Measurements from ENCODE around the gene MAP7D3.

The MAP7D3 gene

DNA sequence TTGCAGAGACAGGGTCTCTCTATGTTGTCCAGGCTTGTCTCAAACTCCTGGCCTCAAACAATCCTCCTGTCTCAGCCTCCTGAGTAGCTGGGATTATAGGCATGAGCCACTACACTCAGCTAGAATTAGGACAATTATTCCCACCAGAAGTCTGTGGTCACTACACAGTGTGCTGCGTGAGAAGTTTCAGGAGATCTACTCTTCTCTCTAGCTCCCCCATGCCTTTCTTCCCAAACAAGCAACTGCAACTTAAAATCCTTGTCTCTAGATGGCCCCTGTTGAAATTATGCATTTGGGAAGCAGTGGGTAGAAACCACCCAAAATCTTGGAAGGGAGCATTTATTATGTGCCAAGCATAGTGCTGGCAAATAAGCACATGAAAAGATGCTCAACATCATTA is 21.1 kb upstream of the MAP7D3 start:
- peaks cover 0 to 9% (median 0%) of the 10 kb centered on the region in 3 experiments for H3K27me3 ChIP-seq (ENCODE audit: control insufficient read depth in 3 of 3, insufficient read depth in 3 of 3, low read depth in 1 of 3, low read length in 3 of 3)
- no peak overlapping the region for H2AK5ac ChIP-seq (ENCODE audit: low read depth, low read length)
- no peak overlapping the region for H3K4me2 ChIP-seq (ENCODE audit: insufficient read depth, low read length, poor library complexity, severe bottlenecking)
- no peak overlapping the region for H3K4me3 ChIP-seq (ENCODE audit: low read length in 2 of 2)
- H3K23ac ChIP-seq (ENCODE audit: low read depth, low read length, poor library complexity): no peak overlapping the region
- H4K91ac ChIP-seq (ENCODE audit: low read depth, low read length, poor library complexity): no peak overlapping the region
- no peak overlapping the region for H3K14ac ChIP-seq (ENCODE audit: low read length)
- no CpG with 5 or more reads among the region's 1 CpG for WGBS, 2 donors (ENCODE audit: extremely low coverage in 2 of 2, insufficient read length in 2 of 2, insufficient replicate concordance in 1 of 2)
- no peak overlapping the region for H3K27ac ChIP-seq (replicated peaks; ENCODE audit: low read length)
- no peak overlapping the region for H4K8ac ChIP-seq (ENCODE audit: low read depth, low read length)
- H3K9ac ChIP-seq (ENCODE audit: low read depth, low read length, poor library complexity): no peak overlapping the region
- H3K36me3 ChIP-seq (replicated peaks in 1 of 2; ENCODE audit: control insufficient read depth in 2 of 2, insufficient read depth in 2 of 2, low read length in 2 of 2): no peaks in the 10 kb centered on the region
- no peak overlapping the region for H2BK5ac ChIP-seq (ENCODE audit: low read length)
- H2BK15ac ChIP-seq (ENCODE audit: low read length): no peak overlapping the region
- no peak overlapping the region for H3K18ac ChIP-seq (ENCODE audit: low read length)
- H3K4me1 ChIP-seq (ENCODE audit: control insufficient read depth in 2 of 2, insufficient read depth in 1 of 2, low read depth in 1 of 2, low read length in 2 of 2): no peaks in the 10 kb centered on the region
- H2BK12ac ChIP-seq (ENCODE audit: low read length): no peak overlapping the region
- no peak overlapping the region for H2AFZ ChIP-seq (ENCODE audit: low read length)
- no peak for DNase-seq (ENCODE audit: low spot score)
- H3K4ac ChIP-seq (ENCODE audit: low read length): no peak overlapping the region
- H3K79me1 ChIP-seq (ENCODE audit: low read depth, low read length): no peaks in the 10 kb centered on the region
- H2BK120ac ChIP-seq (ENCODE audit: low read depth, low read length): no peak overlapping the region
- no peaks in the 10 kb centered on the region for H3K9me3 ChIP-seq (replicated peaks in 1 of 2; ENCODE audit: control insufficient read depth in 2 of 2, insufficient read depth in 1 of 2, low read depth in 1 of 2, low read length in 2 of 2)

DNA sequence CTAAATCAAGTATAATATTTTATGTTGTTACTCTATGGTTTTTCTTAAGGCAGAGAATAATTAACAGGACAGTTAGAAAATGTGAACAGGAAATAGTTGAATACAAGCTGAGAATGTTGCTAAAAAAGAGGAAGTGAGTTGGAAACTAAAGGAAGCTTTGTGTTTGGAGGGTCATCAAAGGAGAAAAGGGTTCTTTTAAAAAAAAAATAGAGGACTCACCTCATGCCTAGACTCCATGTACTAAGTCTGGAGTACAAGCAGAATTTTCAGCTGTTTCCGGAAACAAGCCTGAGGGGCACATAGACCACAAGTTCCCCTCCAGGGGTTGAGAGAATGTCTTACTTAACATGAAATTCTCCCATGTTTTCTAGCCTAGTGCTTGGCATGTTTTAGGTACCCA is 20.1 kb upstream of the MAP7D3 start:
- H2AFZ ChIP-seq (ENCODE audit: low read length): no peak overlapping the region
- H2AK5ac ChIP-seq (ENCODE audit: low read depth, low read length): no peak overlapping the region
- H3K9me3 ChIP-seq (replicated peaks in 1 of 2; ENCODE audit: control insufficient read depth in 2 of 2, insufficient read depth in 1 of 2, low read depth in 1 of 2, low read length in 2 of 2): no peaks in the 10 kb centered on the region
- no peak overlapping the region for H4K91ac ChIP-seq (ENCODE audit: low read depth, low read length, poor library complexity)
- H3K9ac ChIP-seq (ENCODE audit: low read depth, low read length, poor library complexity): no peak overlapping the region
- no peak overlapping the region for H4K8ac ChIP-seq (ENCODE audit: low read depth, low read length)
- no peak overlapping the region for H3K23ac ChIP-seq (ENCODE audit: low read depth, low read length, poor library complexity)
- H2BK12ac ChIP-seq (ENCODE audit: low read length): no peak overlapping the region
- H3K4ac ChIP-seq (ENCODE audit: low read length): no peak overlapping the region
- H3K27ac ChIP-seq (replicated peaks; ENCODE audit: low read length): no peak overlapping the region
- H3K18ac ChIP-seq (ENCODE audit: low read length): no peak overlapping the region
- H3K27me3 ChIP-seq (ENCODE audit: control insufficient read depth in 3 of 3, insufficient read depth in 3 of 3, low read depth in 1 of 3, low read length in 3 of 3): peaks cover 0 to 9% (median 0%) of the 10 kb centered on the region in 3 experiments
- no peak overlapping the region for H3K4me3 ChIP-seq (ENCODE audit: low read length in 2 of 2)
- H3K36me3 ChIP-seq (replicated peaks in 1 of 2; ENCODE audit: control insufficient read depth in 2 of 2, insufficient read depth in 2 of 2, low read length in 2 of 2): no peaks in the 10 kb centered on the region
- no peak overlapping the region for H3K4me2 ChIP-seq (ENCODE audit: insufficient read depth, low read length, poor library complexity, severe bottlenecking)
- no peaks in the 10 kb centered on the region for H3K4me1 ChIP-seq (ENCODE audit: control insufficient read depth in 2 of 2, insufficient read depth in 1 of 2, low read depth in 1 of 2, low read length in 2 of 2)
- no peak for DNase-seq (ENCODE audit: low spot score)
- H3K79me1 ChIP-seq (ENCODE audit: low read depth, low read length): no peaks in the 10 kb centered on the region
- no peak overlapping the region for H3K14ac ChIP-seq (ENCODE audit: low read length)
- no peak overlapping the region for H2BK15ac ChIP-seq (ENCODE audit: low read length)
- H2BK120ac ChIP-seq (ENCODE audit: low read depth, low read length): no peak overlapping the region
- WGBS, 2 donors (ENCODE audit: extremely low coverage in 2 of 2, insufficient read length in 2 of 2, insufficient replicate concordance in 1 of 2): no CpG with 5 or more reads among the region's 1 CpG
- no peak overlapping the region for H2BK5ac ChIP-seq (ENCODE audit: low read length)

GRCh38 chrX:136269921-136270320 is 18.7 kb upstream of the MAP7D3 start:
- WGBS, 2 donors (ENCODE audit: extremely low coverage in 2 of 2, insufficient read length in 2 of 2, insufficient replicate concordance in 1 of 2): no CpG with 5 or more reads among the region's 1 CpG
- H3K27me3 ChIP-seq (ENCODE audit: control insufficient read depth in 3 of 3, insufficient read depth in 3 of 3, low read depth in 1 of 3, low read length in 3 of 3): peaks cover 0 to 4% (median 0%) of the 10 kb centered on the region in 3 experiments
- no peak for DNase-seq (ENCODE audit: low spot score)

DNA sequence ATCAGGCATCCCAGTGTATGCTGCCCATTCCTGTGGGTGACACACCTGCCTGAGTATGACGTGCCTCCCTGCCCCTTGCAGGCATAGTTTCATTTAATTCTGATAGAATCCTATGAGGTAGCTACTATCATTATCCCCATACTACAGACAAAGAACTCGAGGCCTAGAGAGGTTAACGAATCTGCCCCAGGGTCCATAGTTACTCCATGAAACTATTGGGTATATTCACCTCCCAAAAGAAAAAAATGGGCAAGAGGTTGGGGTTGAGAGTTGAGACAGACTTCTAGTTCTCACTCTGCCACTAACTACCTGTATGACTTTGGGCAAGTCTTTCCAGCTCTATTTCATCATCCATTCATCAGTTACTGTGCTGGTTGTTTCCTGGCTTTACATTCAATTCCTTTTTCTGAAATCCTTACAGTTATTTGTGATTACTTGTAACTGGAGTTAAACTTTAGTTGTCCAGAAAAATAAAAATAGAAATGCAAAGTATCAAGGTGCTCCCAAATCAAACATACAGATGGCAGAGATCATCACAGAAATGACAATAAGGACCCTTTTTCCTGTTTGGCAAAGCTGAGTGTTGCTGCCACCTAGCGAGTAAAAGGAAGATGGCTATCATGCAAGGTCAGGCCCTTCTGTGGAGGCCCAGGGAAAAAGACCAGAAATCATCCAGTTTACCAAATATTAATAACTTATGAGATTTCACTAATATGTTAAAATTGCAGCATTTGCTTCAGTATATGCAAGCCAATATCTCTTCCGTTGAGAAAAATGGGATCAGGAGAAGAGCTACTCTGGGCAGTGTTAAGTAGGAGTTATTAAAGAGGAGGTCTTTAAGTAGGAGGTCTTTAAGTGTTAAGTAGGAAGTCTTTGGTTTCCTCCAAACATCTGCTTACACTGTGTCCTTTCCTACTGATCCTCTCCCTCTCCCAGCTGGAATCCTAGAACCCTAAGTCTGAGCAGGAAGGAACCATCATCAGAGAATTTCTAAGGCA is 17.1 kb upstream of the MAP7D3 start:
- no peak overlapping the region for H3K4me2 ChIP-seq (ENCODE audit: insufficient read depth, low read length, poor library complexity, severe bottlenecking)
- no peak overlapping the region for H3K27ac ChIP-seq (replicated peaks; ENCODE audit: low read length)
- WGBS, 2 donors (ENCODE audit: extremely low coverage in 2 of 2, insufficient read length in 2 of 2, insufficient replicate concordance in 1 of 2): no CpG with 5 or more reads among the region's 5 CpGs

More at GRCh38 chrX:136269921-136270320, 18.7 kb upstream of the MAP7D3 start:
- Histone ChIP-seq H4K8ac (ENCODE audit: low read depth, low read length) (no peak overlapping the region), H3K9ac (ENCODE audit: low read depth, low read length, poor library complexity) (no peak overlapping the region), H2AFZ (ENCODE audit: low read length) (no peak overlapping the region), H3K27ac (replicated peaks; ENCODE audit: low read length) (no peak overlapping the region), H3K4me3 (ENCODE audit: low read length in 2 of 2) (no peak overlapping the region), H3K4me1 (ENCODE audit: control insufficient read depth in 2 of 2, insufficient read depth in 1 of 2, low read depth in 1 of 2, low read length in 2 of 2) (no peaks in the 10 kb centered on the region), H4K91ac (ENCODE audit: low read depth, low read length, poor library complexity) (no peak overlapping the region), H2BK5ac (ENCODE audit: low read length) (no peak overlapping the region), H3K18ac (ENCODE audit: low read length) (no peak overlapping the region), H3K4me2 (ENCODE audit: insufficient read depth, low read length, poor library complexity, severe bottlenecking) (no peak overlapping the region), H3K4ac (ENCODE audit: low read length) (no peak overlapping the region), H3K14ac (ENCODE audit: low read length) (no peak overlapping the region), H2BK120ac (ENCODE audit: low read depth, low read length) (no peak overlapping the region), H3K23ac (ENCODE audit: low read depth, low read length, poor library complexity) (no peak overlapping the region), H3K9me3 (replicated peaks in 1 of 2; ENCODE audit: control insufficient read depth in 2 of 2, insufficient read depth in 1 of 2, low read depth in 1 of 2, low read length in 2 of 2) (no peaks in the 10 kb centered on the region), H2BK12ac (ENCODE audit: low read length) (no peak overlapping the region), H2AK5ac (ENCODE audit: low read depth, low read length) (no peak overlapping the region), H3K79me1 (ENCODE audit: low read depth, low read length) (no peaks in the 10 kb centered on the region), H2BK15ac (ENCODE audit: low read length) (no peak overlapping the region), H3K36me3 (replicated peaks in 1 of 2; ENCODE audit: control insufficient read depth in 2 of 2, insufficient read depth in 2 of 2, low read length in 2 of 2) (no peaks in the 10 kb centered on the region)

More for the DNA sequence above, 17.1 kb upstream of the MAP7D3 start:
- no peak overlapping the region for H3K4ac ChIP-seq (ENCODE audit: low read length)
- H3K79me1 ChIP-seq (ENCODE audit: low read depth, low read length): no peaks in the 10 kb centered on the region
- H2AFZ ChIP-seq (ENCODE audit: low read length): no peak overlapping the region
- H2BK12ac ChIP-seq (ENCODE audit: low read length): no peak overlapping the region
- H2AK5ac ChIP-seq (ENCODE audit: low read depth, low read length): no peak overlapping the region
- no peak overlapping the region for H4K8ac ChIP-seq (ENCODE audit: low read depth, low read length)
- H3K14ac ChIP-seq (ENCODE audit: low read length): no peak overlapping the region
- H2BK120ac ChIP-seq (ENCODE audit: low read depth, low read length): no peak overlapping the region
- no peaks in the 10 kb centered on the region for H3K36me3 ChIP-seq (replicated peaks in 1 of 2; ENCODE audit: control insufficient read depth in 2 of 2, insufficient read depth in 2 of 2, low read length in 2 of 2)
- H3K4me1 ChIP-seq (ENCODE audit: control insufficient read depth in 2 of 2, insufficient read depth in 1 of 2, low read depth in 1 of 2, low read length in 2 of 2): no peaks in the 10 kb centered on the region
- no peak overlapping the region for H3K9ac ChIP-seq (ENCODE audit: low read depth, low read length, poor library complexity)
- no peaks in the 10 kb centered on the region for H3K9me3 ChIP-seq (replicated peaks in 1 of 2; ENCODE audit: control insufficient read depth in 2 of 2, insufficient read depth in 1 of 2, low read depth in 1 of 2, low read length in 2 of 2)
- DNase-seq (ENCODE audit: low spot score): no peak
- H3K4me3 ChIP-seq (ENCODE audit: low read length in 2 of 2): no peak overlapping the region
- no peak overlapping the region for H2BK15ac ChIP-seq (ENCODE audit: low read length)
- H4K91ac ChIP-seq (ENCODE audit: low read depth, low read length, poor library complexity): no peak overlapping the region
- no peak overlapping the region for H3K23ac ChIP-seq (ENCODE audit: low read depth, low read length, poor library complexity)
- no peak overlapping the region for H3K18ac ChIP-seq (ENCODE audit: low read length)
- no peaks in the 10 kb centered on the region for H3K27me3 ChIP-seq (ENCODE audit: control insufficient read depth in 3 of 3, insufficient read depth in 3 of 3, low read depth in 1 of 3, low read length in 3 of 3)
- no peak overlapping the region for H2BK5ac ChIP-seq (ENCODE audit: low read length)
